Measurements from ENCODE around the gene IST1.

Gene IST1

GRCh38 chr16:71919035-71919434, 23.7 kb downstream of the IST1 start:
- DNase-seq (ENCODE audit: low spot score): no peak

GRCh38 chr16:71920658-71921057, 25.3 kb downstream of the IST1 start:
- DNase-seq (ENCODE audit: low spot score): no peak

GRCh38 chr16:71923941-71924690, 28.8 kb downstream of the IST1 start:
- no peak for DNase-seq (ENCODE audit: low spot score)

- DNase-seq (ENCODE audit: low spot score): no peak
These were observed 29.4 kb downstream of the IST1 start for GRCh38 chr16:71924710-71925109.

- peak; percentile 83 for DNase-seq (ENCODE audit: low spot score)
These were observed 32.1 kb downstream of the IST1 start for GRCh38 chr16:71927383-71927782.

GRCh38 chr16:71927787-71928186, 32.5 kb downstream of the IST1 start:
- no peak for DNase-seq (ENCODE audit: low spot score)

GRCh38 chr16:71929048-71929447, 33.7 kb downstream of the IST1 start:
- peak; percentile 78 for DNase-seq (ENCODE audit: low spot score)

- DNase-seq (ENCODE audit: low spot score): no peak
These were observed 34.8 kb downstream of the IST1 start for GRCh38 chr16:71930013-71930563.

GRCh38 chr16:71931001-71931400, 35.7 kb downstream of the IST1 start:
- DNase-seq (ENCODE audit: low spot score): no peak

- no peak for DNase-seq (ENCODE audit: low spot score)
These were observed 36.3 kb downstream of the IST1 start for GRCh38 chr16:71931599-71931998.

- no peak for DNase-seq (ENCODE audit: low spot score)
These were observed 37.7 kb downstream of the IST1 start for GRCh38 chr16:71933017-71933416.

- DNase-seq (ENCODE audit: low spot score): peak; percentile 13
These were observed 38.8 kb downstream of the IST1 start for GRCh38 chr16:71933913-71934695.

- no peak for DNase-seq (ENCODE audit: low spot score)
These were observed 42.7 kb downstream of the IST1 start for GRCh38 chr16:71937868-71938510.

- no peak for DNase-seq (ENCODE audit: low spot score)
These were observed 48.6 kb downstream of the IST1 start for GRCh38 chr16:71943887-71944286.

GRCh38 chr16:71945616-71946015, 50.3 kb downstream of the IST1 start:
- DNase-seq (ENCODE audit: low spot score): no peak

- DNase-seq (ENCODE audit: low spot score): no peak
These were observed 57.5 kb downstream of the IST1 start for GRCh38 chr16:71952825-71953224.

- no peak for DNase-seq (ENCODE audit: low spot score)
These were observed 58.8 kb downstream of the IST1 start for GRCh38 chr16:71954180-71954579.

GRCh38 chr16:71954699-71955195, 59.4 kb downstream of the IST1 start:
- DNase-seq (ENCODE audit: low spot score): no peak

GRCh38 chr16:71956486-71956885, 61.2 kb downstream of the IST1 start:
- DNase-seq (ENCODE audit: low spot score): no peak

- DNase-seq (ENCODE audit: low spot score): peak; percentile 91
These were observed 66.0 kb downstream of the IST1 start for GRCh38 chr16:71961066-71962039.

Measured in AG08395 (cell line).